Esophagus muscularis mucosa (tissue), 3 donors: ENCODE data around the gene NAV1.

Experiments used
- CTCF ChIP-seq, 3 experiments: fragments of 200-600 bp in 2 of 3; fragments of 450-650 bp in 1 of 3; sonication (generic) in 2 of 3; IDR thresholded peaks; one replicate each; pipeline ENCODE4 v1.5.1; 2017 to 2019; ENCODE audit warnings: antibody characterized with exemption in 3 of 3, mild to moderate bottlenecking in 2 of 3, moderate library complexity in 1 of 3
- POLR2A ChIP-seq: fragments of 450-650 bp; IDR thresholded peaks from one replicate; pipeline ENCODE4 v1.6.1; 2017; ENCODE audit warnings: antibody characterized with exemption, moderate library complexity, mild to moderate bottlenecking, low read depth
- POLR2AphosphoS5 ChIP-seq, 2 donors: sonication (generic); formaldehyde crosslinking; IDR thresholded peaks; one replicate each; pipeline ENCODE4 v1.6.1; 2017; ENCODE audit warnings: antibody characterized with exemption in 2 of 2

GRCh38 chr1:201560328-201561194, 21.6 kb downstream of the NAV1 start:
- TF ChIP-seq POLR2A (no peak), CTCF (IDR thresholded peaks at IDR 0.05) (no peak), POLR2AphosphoS5 (IDR thresholded peaks at IDR 0.05) (no peak)
